ENCODE data around the gene SLC27A4. TPM values are rescaled to one million over a fixed set of nuclear protein-coding genes. Genes with fewer than 3 reads are reported as not detected.

Gene SLC27A4
- total and polyA plus RNA-seq, 10 of the 15 experiments (the other 5 are each of a cell fraction or from before 2014, with no cell fraction given), result 0.13 to 14.0 (median 7.6) TPM

GRCh38 chr9:128390150-128390812 is 50.0 kb downstream of the SLC27A4 start:
- H3K4me2 ChIP-seq (ENCODE audit: control insufficient read depth, insufficient read depth), result no peak overlapping the region
- no peaks in the 10 kb centered on the region for H3K79me2 ChIP-seq (ENCODE audit: control insufficient read depth, insufficient read depth, low read length)
- SMC1A ChIA-PET (ENCODE audit: uncharacterized antibody, unreplicated experiment), result no interaction called here
- no peaks in the 10 kb centered on the region for H4K20me1 ChIP-seq (ENCODE audit: control insufficient read depth, insufficient read depth)
- RAD21 ChIA-PET (ENCODE audit: unreplicated experiment), result no interaction called here
- H3K36me3 ChIP-seq (ENCODE audit: control insufficient read depth in 2 of 2, insufficient read depth in 2 of 2, low read length in 1 of 2), result peaks cover 2 to 20% of the 10 kb centered on the region in 2 experiments; a peak in 3 of 4 replicates
- DNase-seq (ENCODE audit: low read depth, low spot score) (no peak), FAIRE-seq (no peak), ATAC-seq (no peak)
- H3K4me1 ChIP-seq (ENCODE audit: control insufficient read depth, insufficient read depth, low read length), result no peaks in the 10 kb centered on the region
- H3K4me3 ChIP-seq, result no peak overlapping the region
- POLR2A ChIA-PET, result no interaction called here
- no peak for TF ChIP-seq SIX5 (IDR thresholded peaks at IDR 0.05; ENCODE audit: low read depth, low read length, severe bottlenecking)
- TF ChIP-seq BACH1 (IDR thresholded peaks at IDR 0.05; ENCODE audit: borderline replicate concordance), result no peak
- no peak for TF ChIP-seq POLR2AphosphoS5 (IDR thresholded peaks at IDR 0.05; ENCODE audit: low read length)
- TF ChIP-seq ESRRA (IDR thresholded peaks at IDR 0.05; ENCODE audit: low read length), result no peak
- TF ChIP-seq USF2 (IDR thresholded peaks at IDR 0.05; ENCODE audit: borderline replicate concordance, low read depth, low read length), result no peak
- no peak for TF ChIP-seq ZNF384 (IDR thresholded peaks at IDR 0.05; ENCODE audit: borderline replicate concordance, low read depth, low read length)
- TF ChIP-seq MEF2A (IDR thresholded peaks at IDR 0.05; ENCODE audit: insufficient read depth, low read depth, low read length), result no peak
- no peak for TF ChIP-seq TCF7 (IDR thresholded peaks at IDR 0.05; ENCODE audit: borderline replicate concordance)
- no peak for TF ChIP-seq SKIL (IDR thresholded peaks at IDR 0.05; ENCODE audit: low read depth, poor library complexity, severe bottlenecking)
- TF ChIP-seq RELA (IDR thresholded peaks at IDR 0.05; ENCODE audit: borderline replicate concordance, partially characterized antibody), result no peak
- CTCF ChIA-PET, result interaction anchor here (0.7 kb wide), 1 partner anchor 274 kb away, joined by 4 read pairs; no protein-coding TSS in a partner anchor
- no TSS peak for BruUV-seq (replicated peaks)
- in situ Hi-C loops (cut with MboI) (no loop called here), intact Hi-C loops (cut with micrococcal nuclease; ENCODE audit: unreplicated experiment) (no loop called here)
- H2AFZ ChIP-seq (ENCODE audit: control insufficient read depth, low read depth, low read length), result no peak overlapping the region
- no peaks in the 10 kb centered on the region for H3K9me3 ChIP-seq (replicated peaks; ENCODE audit: control insufficient read depth, insufficient read depth, low read length)
- 94% methylated on average over 11 of the region's 11 CpGs for WGBS (ENCODE audit: insufficient coverage, insufficient replicate concordance, low lambda C conversion rate, missing lambda C conversion rate)
- no peak overlapping the region for H3K9ac ChIP-seq (ENCODE audit: control insufficient read depth, insufficient read depth, low read length)
- H3K27ac ChIP-seq (ENCODE audit: control insufficient read depth, insufficient read depth), result no peak overlapping the region
- no peaks in the 10 kb centered on the region for H3K27me3 ChIP-seq (replicated peaks in 1 of 2; ENCODE audit: control insufficient read depth in 2 of 2, insufficient read depth in 2 of 2, low read length in 1 of 2)

Measured in GM12878 (cell line).